Hepatocyte (in vitro differentiated cells): ENCODE data around the gene CHI3L2.

Source experiments
- EZH2 ChIP-seq: fragments of 200-600 bp; sonication (generic); IDR thresholded peaks from 2 replicates; pipeline ENCODE4 v1.6.1; 2016; ENCODE audit warnings: antibody characterized with exemption, mild to moderate bottlenecking, borderline replicate concordance
- TF ChIP-seq, protein P1 (sequence below): fragments of 200-600 bp; sonication (generic); IDR thresholded peaks from 2 replicates; pipeline ENCODE4 v1.5.1; 2016; ENCODE audit warnings: antibody characterized with exemption, mild to moderate bottlenecking; ENCODE audit not compliant: poor library complexity

DNA sequence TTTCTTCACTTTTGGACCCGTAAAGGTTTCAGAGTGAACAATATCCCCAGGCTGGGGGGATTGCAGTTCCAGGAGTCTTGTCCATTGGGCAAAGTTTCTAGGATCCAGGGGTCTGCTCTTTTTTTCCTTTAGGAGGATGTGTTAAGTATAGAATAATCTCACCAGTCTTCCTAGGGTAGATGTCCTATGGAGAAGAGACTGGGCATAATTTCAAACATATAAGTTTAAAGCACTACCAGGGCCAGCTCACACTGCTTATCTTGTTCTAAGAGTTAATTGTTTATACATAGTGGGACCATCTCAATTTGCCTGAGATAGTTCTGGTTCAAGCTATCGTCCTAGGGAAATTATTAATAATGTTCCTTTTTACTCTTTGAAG lies 1.2 kb downstream of the CHI3L2 start:
- TF ChIP-seq, protein P1, sequence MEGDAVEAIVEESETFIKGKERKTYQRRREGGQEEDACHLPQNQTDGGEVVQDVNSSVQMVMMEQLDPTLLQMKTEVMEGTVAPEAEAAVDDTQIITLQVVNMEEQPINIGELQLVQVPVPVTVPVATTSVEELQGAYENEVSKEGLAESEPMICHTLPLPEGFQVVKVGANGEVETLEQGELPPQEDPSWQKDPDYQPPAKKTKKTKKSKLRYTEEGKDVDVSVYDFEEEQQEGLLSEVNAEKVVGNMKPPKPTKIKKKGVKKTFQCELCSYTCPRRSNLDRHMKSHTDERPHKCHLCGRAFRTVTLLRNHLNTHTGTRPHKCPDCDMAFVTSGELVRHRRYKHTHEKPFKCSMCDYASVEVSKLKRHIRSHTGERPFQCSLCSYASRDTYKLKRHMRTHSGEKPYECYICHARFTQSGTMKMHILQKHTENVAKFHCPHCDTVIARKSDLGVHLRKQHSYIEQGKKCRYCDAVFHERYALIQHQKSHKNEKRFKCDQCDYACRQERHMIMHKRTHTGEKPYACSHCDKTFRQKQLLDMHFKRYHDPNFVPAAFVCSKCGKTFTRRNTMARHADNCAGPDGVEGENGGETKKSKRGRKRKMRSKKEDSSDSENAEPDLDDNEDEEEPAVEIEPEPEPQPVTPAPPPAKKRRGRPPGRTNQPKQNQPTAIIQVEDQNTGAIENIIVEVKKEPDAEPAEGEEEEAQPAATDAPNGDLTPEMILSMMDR = no peak
- no peak for TF ChIP-seq EZH2
